Measurements from ENCODE around the gene C1orf94. TPM values are rescaled to one million over a fixed set of nuclear protein-coding genes. Genes with fewer than 3 reads are reported as not detected.

The C1orf94 gene
- polyA plus RNA-seq, 1 donor (not counting 4 experiments of a cell fraction or from before 2014, with no cell fraction given), result 0.05 TPM

DNA sequence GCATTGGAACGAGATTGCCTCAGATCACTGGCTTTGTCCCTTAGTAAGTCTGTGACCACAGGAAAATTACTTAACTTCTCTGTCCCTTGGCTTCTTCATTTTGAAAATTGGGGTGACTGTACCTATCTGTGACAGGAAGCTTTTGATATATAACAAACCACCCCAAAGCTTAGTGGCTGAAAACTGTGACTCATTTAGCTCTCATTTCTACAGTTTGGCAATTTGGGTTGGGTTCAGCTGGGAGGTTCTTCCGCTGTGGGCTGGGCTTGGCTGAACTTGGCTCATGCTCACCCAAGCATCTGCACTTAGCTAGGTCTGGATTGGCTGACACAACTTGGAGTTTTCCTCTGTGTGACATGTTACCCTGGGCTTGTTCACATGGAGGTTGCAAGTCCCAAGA is 14.0 kb downstream of the C1orf94 start:
- H3K9me1 ChIP-seq (ENCODE audit: control insufficient read depth, extremely low read depth, insufficient read depth, low read length), result no peaks in the 10 kb centered on the region
- H3K27me3 ChIP-seq (ENCODE audit: control insufficient read depth, extremely low read depth, insufficient read depth, low read length), result peaks cover 4% of the 10 kb centered on the region
- no peak overlapping the region for H3K4me3 ChIP-seq (ENCODE audit: control insufficient read depth in 2 of 3, extremely low read depth in 1 of 3, insufficient read depth in 2 of 3, low read depth in 1 of 3, low read length in 3 of 3)
- dilution Hi-C loops (cut with MboI; ENCODE audit: extremely low pct_ligation_motif_present, low sequenced_read_pairs), result no loop called here
- H3K4me1 ChIP-seq (ENCODE audit: control insufficient read depth, extremely low read depth, insufficient read depth, low read length), result no peaks in the 10 kb centered on the region
- H4K20me1 ChIP-seq (ENCODE audit: control insufficient read depth, extremely low read depth, insufficient read depth, low read length), result no peaks in the 10 kb centered on the region
- no peak overlapping the region for H3K27ac ChIP-seq (ENCODE audit: control insufficient read depth, insufficient read depth, low read length)
- no peak overlapping the region for H3K9ac ChIP-seq (ENCODE audit: control insufficient read depth, extremely low read depth, insufficient read depth, low read length)
- H3K9me3 ChIP-seq (ENCODE audit: control insufficient read depth, low read depth, low read length), result no peaks in the 10 kb centered on the region
- DNase-seq (ENCODE audit: low read depth, low spot score), result no peak
- TF ChIP-seq EZH2 (IDR thresholded peaks at IDR 0.05; ENCODE audit: low read length), result no peak
- TF ChIP-seq, protein P1, sequence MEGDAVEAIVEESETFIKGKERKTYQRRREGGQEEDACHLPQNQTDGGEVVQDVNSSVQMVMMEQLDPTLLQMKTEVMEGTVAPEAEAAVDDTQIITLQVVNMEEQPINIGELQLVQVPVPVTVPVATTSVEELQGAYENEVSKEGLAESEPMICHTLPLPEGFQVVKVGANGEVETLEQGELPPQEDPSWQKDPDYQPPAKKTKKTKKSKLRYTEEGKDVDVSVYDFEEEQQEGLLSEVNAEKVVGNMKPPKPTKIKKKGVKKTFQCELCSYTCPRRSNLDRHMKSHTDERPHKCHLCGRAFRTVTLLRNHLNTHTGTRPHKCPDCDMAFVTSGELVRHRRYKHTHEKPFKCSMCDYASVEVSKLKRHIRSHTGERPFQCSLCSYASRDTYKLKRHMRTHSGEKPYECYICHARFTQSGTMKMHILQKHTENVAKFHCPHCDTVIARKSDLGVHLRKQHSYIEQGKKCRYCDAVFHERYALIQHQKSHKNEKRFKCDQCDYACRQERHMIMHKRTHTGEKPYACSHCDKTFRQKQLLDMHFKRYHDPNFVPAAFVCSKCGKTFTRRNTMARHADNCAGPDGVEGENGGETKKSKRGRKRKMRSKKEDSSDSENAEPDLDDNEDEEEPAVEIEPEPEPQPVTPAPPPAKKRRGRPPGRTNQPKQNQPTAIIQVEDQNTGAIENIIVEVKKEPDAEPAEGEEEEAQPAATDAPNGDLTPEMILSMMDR (optimal IDR thresholded peaks at IDR 0.05 in 1 of 3, IDR thresholded peaks at IDR 0.05 in 1 of 3, conservative IDR thresholded peaks at IDR 0.05 in 1 of 3; ENCODE audit: extremely low read depth in 1 of 3, insufficient read depth in 2 of 3, low read length in 3 of 3), result no peak
- no peak overlapping the region for H3K4me2 ChIP-seq (ENCODE audit: control insufficient read depth, extremely low read depth, insufficient read depth, low read depth, low read length)
- H3K79me2 ChIP-seq (ENCODE audit: control insufficient read depth, insufficient read depth, low read length), result no peaks in the 10 kb centered on the region
- H3K36me3 ChIP-seq (ENCODE audit: control insufficient read depth in 2 of 2, extremely low read depth in 1 of 2, insufficient read depth in 2 of 2, low read length in 2 of 2), result no peaks in the 10 kb centered on the region
- FAIRE-seq, result no peak
- H2AFZ ChIP-seq (ENCODE audit: control insufficient read depth, low read length), result no peak overlapping the region

DNA sequence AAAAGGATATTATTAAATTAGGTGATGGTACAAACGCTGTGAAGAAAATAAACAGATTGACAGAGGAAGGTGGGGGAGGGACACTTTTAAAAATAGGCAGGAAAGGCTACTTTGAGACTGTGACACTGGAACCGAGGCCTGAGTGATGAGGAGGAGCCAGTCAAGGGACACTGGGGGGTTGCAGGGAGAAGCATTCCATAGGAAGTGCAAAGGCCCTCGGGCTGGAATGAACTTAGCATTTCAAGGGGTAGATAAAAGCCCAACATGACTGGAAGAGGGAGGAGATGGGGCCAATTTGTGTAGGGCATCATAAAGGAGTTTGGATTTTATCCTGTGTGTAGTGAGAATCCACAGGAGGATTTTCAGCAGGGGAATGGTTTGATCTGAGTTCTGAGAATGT is 15.9 kb downstream of the C1orf94 start:
- peaks cover 4% of the 10 kb centered on the region for H3K27me3 ChIP-seq (ENCODE audit: control insufficient read depth, extremely low read depth, insufficient read depth, low read length)
- H3K36me3 ChIP-seq (ENCODE audit: control insufficient read depth in 2 of 2, extremely low read depth in 1 of 2, insufficient read depth in 2 of 2, low read length in 2 of 2), result no peaks in the 10 kb centered on the region
- H3K9ac ChIP-seq (ENCODE audit: control insufficient read depth, extremely low read depth, insufficient read depth, low read length), result no peak overlapping the region
- no peaks in the 10 kb centered on the region for H3K9me1 ChIP-seq (ENCODE audit: control insufficient read depth, extremely low read depth, insufficient read depth, low read length)
- FAIRE-seq, result no peak
- no peak overlapping the region for H3K4me3 ChIP-seq (ENCODE audit: control insufficient read depth in 2 of 3, extremely low read depth in 1 of 3, insufficient read depth in 2 of 3, low read depth in 1 of 3, low read length in 3 of 3)
- no peaks in the 10 kb centered on the region for H3K9me3 ChIP-seq (ENCODE audit: control insufficient read depth, low read depth, low read length)
- H4K20me1 ChIP-seq (ENCODE audit: control insufficient read depth, extremely low read depth, insufficient read depth, low read length), result no peaks in the 10 kb centered on the region
- no peak for TF ChIP-seq EZH2 (IDR thresholded peaks at IDR 0.05; ENCODE audit: low read length)
- TF ChIP-seq, protein P1 (optimal IDR thresholded peaks at IDR 0.05 in 1 of 3, IDR thresholded peaks at IDR 0.05 in 1 of 3, conservative IDR thresholded peaks at IDR 0.05 in 1 of 3; ENCODE audit: extremely low read depth in 1 of 3, insufficient read depth in 2 of 3, low read length in 3 of 3), result no peak
- no peak overlapping the region for H3K4me2 ChIP-seq (ENCODE audit: control insufficient read depth, extremely low read depth, insufficient read depth, low read depth, low read length)
- H2AFZ ChIP-seq (ENCODE audit: control insufficient read depth, low read length), result no peak overlapping the region
- peaks cover 4% of the 10 kb centered on the region for H3K4me1 ChIP-seq (ENCODE audit: control insufficient read depth, extremely low read depth, insufficient read depth, low read length)
- dilution Hi-C loops (cut with MboI; ENCODE audit: extremely low pct_ligation_motif_present, low sequenced_read_pairs), result no loop called here
- H3K79me2 ChIP-seq (ENCODE audit: control insufficient read depth, insufficient read depth, low read length), result no peaks in the 10 kb centered on the region
- no peak overlapping the region for H3K27ac ChIP-seq (ENCODE audit: control insufficient read depth, insufficient read depth, low read length)
- DNase-seq (ENCODE audit: low read depth, low spot score), result no peak

All from keratinocyte (primary cell).